Sigmoid colon (tissue), 7 donors: Measurements from ENCODE around the gene RECK. TPM values are rescaled to one million over a fixed set of nuclear protein-coding genes. Genes with fewer than 3 reads are reported as not detected.
A peak's percentile ranks its signal among the peaks of the same experiment; 100 is the strongest.

Experiments
- DNase-seq: peaks from one replicate; pipeline ENCODE4 v3.0.0-alpha.2; 2019
- H3K27ac ChIP-seq, 4 donors: fragments of 200-600 bp; sonication (generic); one replicate each; pipeline ENCODE4 v1.5.1; 2016 to 2019; ENCODE audit warnings: mild to moderate bottlenecking in 1 of 4
- H3K27me3 ChIP-seq, 3 donors: fragments of 200-600 bp; sonication (generic); one replicate each; pipeline ENCODE4 v1.5.1; 2019; ENCODE audit warnings: mild to moderate bottlenecking in 1 of 3
- H3K36me3 ChIP-seq, 4 donors: fragments of 200-600 bp; sonication (generic); one replicate each; pipeline ENCODE4 v1.5.1; 2016 to 2019
- H3K4me1 ChIP-seq, 4 donors: fragments of 200-600 bp; sonication (generic); one replicate each; pipeline ENCODE4 v1.5.1; 2017 to 2019
- H3K4me3 ChIP-seq, 4 donors: fragments of 200-600 bp; sonication (generic); one replicate each; pipeline ENCODE4 v1.5.1; 2017 to 2019; ENCODE audit warnings: mild to moderate bottlenecking in 2 of 4, moderate library complexity in 1 of 4
- H3K9me3 ChIP-seq, 4 donors: fragments of 200-600 bp in 3 of 4; sonication (generic) in 3 of 4; one replicate each; pipeline versions ENCODE4 v1.5.1 to v1.6.1; 2013 to 2019
- CTCF ChIP-seq, 4 experiments: fragments of 450-650 bp in 3 of 4; fragments of 200-600 bp in 1 of 4; IDR thresholded peaks; one replicate each; pipeline ENCODE4 v1.5.1; 2016 to 2019; ENCODE audit warnings: antibody characterized with exemption in 4 of 4, mild to moderate bottlenecking in 3 of 4, moderate library complexity in 2 of 4
- EP300 ChIP-seq, 4 donors: sonication (generic); formaldehyde crosslinking; IDR thresholded peaks; one replicate each; pipeline ENCODE4 v1.6.1; 2017; ENCODE audit warnings: antibody characterized with exemption in 4 of 4
- POLR2A ChIP-seq, 2 donors: fragments of 450-650 bp; IDR thresholded peaks; one replicate each; pipeline ENCODE4 v1.6.1; 2016; ENCODE audit warnings: antibody characterized with exemption in 2 of 2, mild to moderate bottlenecking in 2 of 2, moderate library complexity in 2 of 2
- POLR2AphosphoS5 ChIP-seq, 4 donors: sonication (generic); formaldehyde crosslinking; IDR thresholded peaks; one replicate each; pipeline ENCODE4 v1.6.1; 2017; ENCODE audit warnings: antibody characterized with exemption in 4 of 4
- WGBS, 2 donors: extraction: QIAGEN DNeasy Blood & Tissue Kit; methylation state at CpG; one replicate each; pipeline ENCODE4 v1.1.7; 2013; 5-methylcytosine and 5-hydroxymethylcytosine counted together
- intact Hi-C: fragments of 100-400 bp; cut with DNase I; formaldehyde crosslinking; loops from one replicate; pipeline ENCODE4 v1.15.1; 2023
- polyA plus RNA-seq, 3 donors: library from polyadenylated mRNA; stranded (reverse); fragments of 200-250 nt; gene quantifications; one replicate each; pipeline ENCODE4 v1.2.3, GENCODE V29; 2013
- total RNA-seq, 4 donors: library from RNA; depleted of rRNA; stranded (reverse); fragments of >200 nt; gene quantifications; one replicate each; pipeline ENCODE4 v1.1.0, GENCODE V29; 2016
- donor health status: healthy with polysubstance abuse.
- donor health status: Bipolar disorder and iron deficiency.
- donor health status: healthy.

The RECK gene
- total and polyA plus RNA-seq, 7 donors = 0.23 to 22.2 (median 11.1) TPM

- no peak overlapping the region for H3K4me3 ChIP-seq
- 92 to 96% methylated on average over 7 of the region's 7 CpGs for WGBS, 2 donors
- no peaks in the 10 kb centered on the region for H3K27me3 ChIP-seq
- peaks cover 0 to 5% (median 2%) of the 10 kb centered on the region in 4 donors for H3K36me3 ChIP-seq
- no peaks in the 10 kb centered on the region for H3K9me3 ChIP-seq
- DNase-seq = peak; percentile 56
- H3K4me1 ChIP-seq = peaks cover 0 to 90% (median 83%) of the 10 kb centered on the region in 4 donors
- TF ChIP-seq POLR2AphosphoS5 (IDR thresholded peaks at IDR 0.05) = no peak
- TF ChIP-seq POLR2A (IDR thresholded peaks at IDR 0.05) = no peak
- no peak for TF ChIP-seq EP300 (IDR thresholded peaks at IDR 0.05)
- no peak for TF ChIP-seq CTCF (IDR thresholded peaks at IDR 0.05)
- intact Hi-C loops = no loop called here
- H3K27ac ChIP-seq = peak overlapping the region; percentile 93 to 99 (median 96)
Observed at GRCh38 chr9:36141761-36142160, 105.0 kb downstream of the RECK start.

GRCh38 chr9:36142510-36143244 is 106.0 kb downstream of the RECK start:
- DNase-seq = peak; percentile 69
- H3K9me3 ChIP-seq = no peaks in the 10 kb centered on the region
- H3K4me3 ChIP-seq = peak overlapping the region in 2 of 4 donors; percentile 29 to 36
- intact Hi-C loops = no loop called here
- peaks cover 0 to 91% (median 88%) of the 10 kb centered on the region in 4 donors for H3K4me1 ChIP-seq
- TF ChIP-seq POLR2AphosphoS5 (IDR thresholded peaks at IDR 0.05) (peak in 3 of 4 donors; percentile 34 to 54 (median 41)), EP300 (IDR thresholded peaks at IDR 0.05) (no peak)
- WGBS, 2 donors = 15 to 36% methylated on average over 12 of the region's 12 CpGs
- peaks cover 0 to 5% (median 2%) of the 10 kb centered on the region in 4 donors for H3K36me3 ChIP-seq
- no peaks in the 10 kb centered on the region for H3K27me3 ChIP-seq
- H3K27ac ChIP-seq = peak overlapping the region; percentile 93 to 99 (median 96)

GRCh38 chr9:36143245-36143641 is 106.5 kb downstream of the RECK start:
- no peak for TF ChIP-seq POLR2A (IDR thresholded peaks at IDR 0.05)
- TF ChIP-seq POLR2AphosphoS5 (IDR thresholded peaks at IDR 0.05) = no peak
- TF ChIP-seq EP300 (IDR thresholded peaks at IDR 0.05) = no peak
- TF ChIP-seq CTCF (IDR thresholded peaks at IDR 0.05) = no peak
- no peaks in the 10 kb centered on the region for H3K27me3 ChIP-seq
- H3K4me1 ChIP-seq = peaks cover 0 to 91% (median 88%) of the 10 kb centered on the region in 4 donors
- H3K36me3 ChIP-seq = peaks cover 0 to 5% (median 2%) of the 10 kb centered on the region in 4 donors
- WGBS, 2 donors = 76 to 82% methylated on average over 13 of the region's 13 CpGs
- H3K9me3 ChIP-seq = no peaks in the 10 kb centered on the region
- H3K27ac ChIP-seq = peak overlapping the region; percentile 93 to 99 (median 96)
- peak overlapping the region in 2 of 4 donors; percentile 29 to 36 for H3K4me3 ChIP-seq
- intact Hi-C loops = no loop called here
- peak; percentile 57 for DNase-seq

GRCh38 chr9:36144309-36145232 is 107.9 kb downstream of the RECK start:
- TF ChIP-seq POLR2A (IDR thresholded peaks at IDR 0.05) = no peak
- TF ChIP-seq EP300 (IDR thresholded peaks at IDR 0.05) = no peak
- TF ChIP-seq CTCF (IDR thresholded peaks at IDR 0.05) = no peak
- no peak for TF ChIP-seq POLR2AphosphoS5 (IDR thresholded peaks at IDR 0.05)
- Histone ChIP-seq H3K36me3 (peaks cover 0 to 5% (median 2%) of the 10 kb centered on the region in 4 donors), H3K27me3 (no peaks in the 10 kb centered on the region), H3K9me3 (no peaks in the 10 kb centered on the region), H3K4me1 (peaks cover 0 to 91% (median 87%) of the 10 kb centered on the region in 4 donors), H3K4me3 (no peak overlapping the region), H3K27ac (peak overlapping the region in 3 of 4 donors; percentile 93 to 99 (median 98))
- WGBS, 2 donors = 66 to 91% methylated on average over 12 of the region's 12 CpGs
- intact Hi-C loops = no loop called here
- no peak for DNase-seq
